Left lung (tissue), 10 donors: ENCODE results near the gene EPHB2. TPM values are rescaled to one million over a fixed set of nuclear protein-coding genes. Genes with fewer than 3 reads are reported as not detected.

Experiments used
- ATAC-seq: fragments of 200-7000 bp; cut with Tn5 transposase; one replicate; pipeline ENCODE4 v1.9.1; 2020; ENCODE audit warnings: moderate library complexity
- DNase-seq, 4 donors: peaks; one replicate each; pipeline ENCODE4 v3.0.0-alpha.2; 2013 to 2020
- H3K27ac ChIP-seq, 2 donors: fragments of 200-600 bp; sonication (generic) in 1 of 2; one replicate each; pipeline versions ENCODE4 v1.5.0 to v1.8.0; 2020 to 2021
- H3K27me3 ChIP-seq, 2 donors: fragments of 200-600 bp; sonication (generic) in 1 of 2; one replicate each; pipeline versions ENCODE4 v1.5.0 to v1.8.0; 2020 to 2021
- H3K36me3 ChIP-seq, 2 donors: fragments of 200-600 bp; sonication (generic) in 1 of 2; one replicate each; pipeline versions ENCODE4 v1.5.0 to v1.8.0; 2020 to 2021
- H3K4me1 ChIP-seq, 2 donors: fragments of 200-600 bp; one replicate each; pipeline ENCODE4 v1.8.0; 2021
- H3K4me3 ChIP-seq, 2 donors: fragments of 200-600 bp; sonication (generic) in 1 of 2; one replicate each; pipeline versions ENCODE4 v1.5.0 to v1.8.0; 2020 to 2021; ENCODE audit warnings: mild to moderate bottlenecking in 1 of 2
- H3K9me3 ChIP-seq, 2 donors: fragments of 200-600 bp; sonication (generic) in 1 of 2; one replicate each; pipeline versions ENCODE4 v1.5.0 to v1.8.0; 2020 to 2021
- intact Hi-C, 2 donors: fragments of 100-400 bp; cut with DNase I; formaldehyde crosslinking; loops; one replicate each; pipeline versions ENCODE4 v1.11.2 to v1.14.2; 2022
- polyA plus RNA-seq, 6 donors: library from polyadenylated mRNA; unstranded; fragments of 120-200 nt; gene quantifications; one replicate each; pipeline ENCODE4 v1.2.1, GENCODE V29; 2013; ENCODE audit not compliant: insufficient read length in 6 of 6
- total RNA-seq, 2 donors: library from RNA; stranded (reverse); fragmentation: NEBNext Ultra II Directional; extraction: Animal tissue kit (Norgen Biotek cat#: 25700); gene quantifications; one replicate each; pipeline ENCODE4 v1.2.1, GENCODE V29; 2021
- TF ChIP-seq, protein P1 (sequence below), 2 donors: fragments of 200-600 bp; sonication (generic) in 1 of 2; IDR thresholded peaks; one replicate each; pipeline versions ENCODE4 v1.5.0 to v1.8.0; 2021; ENCODE audit warnings: antibody characterized with exemption in 2 of 2
- donor health status: DM: no; HTN: yes; CAD: no.
- donor health status: DM: no; HTN: no; CAD: no.

The EPHB2 gene
- total and polyA plus RNA-seq, 8 donors = 11.3 to 21.0 (median 17.2) TPM

DNA sequence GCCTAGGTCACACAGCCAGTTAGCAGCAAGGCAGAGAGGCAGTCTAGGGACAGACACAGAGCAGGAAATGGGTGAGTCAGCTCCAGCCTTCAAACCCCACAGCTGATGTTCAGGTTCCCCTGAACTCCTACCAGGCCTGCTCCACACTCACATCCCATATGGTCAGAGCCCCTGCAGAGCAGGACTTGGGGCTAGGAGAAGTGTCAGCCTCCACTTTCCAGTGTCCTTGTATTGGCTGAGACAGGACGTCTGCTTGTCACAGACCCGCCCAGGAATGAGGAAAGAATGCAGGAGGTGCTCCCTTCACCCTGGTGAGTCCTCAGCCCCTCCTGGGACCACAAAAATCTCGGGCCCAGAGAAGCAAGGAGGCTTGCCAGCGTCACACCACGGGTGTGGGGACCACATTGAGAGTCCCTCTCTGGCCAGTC lies 169.5 kb downstream of the EPHB2 start:
- TF ChIP-seq, protein P1, sequence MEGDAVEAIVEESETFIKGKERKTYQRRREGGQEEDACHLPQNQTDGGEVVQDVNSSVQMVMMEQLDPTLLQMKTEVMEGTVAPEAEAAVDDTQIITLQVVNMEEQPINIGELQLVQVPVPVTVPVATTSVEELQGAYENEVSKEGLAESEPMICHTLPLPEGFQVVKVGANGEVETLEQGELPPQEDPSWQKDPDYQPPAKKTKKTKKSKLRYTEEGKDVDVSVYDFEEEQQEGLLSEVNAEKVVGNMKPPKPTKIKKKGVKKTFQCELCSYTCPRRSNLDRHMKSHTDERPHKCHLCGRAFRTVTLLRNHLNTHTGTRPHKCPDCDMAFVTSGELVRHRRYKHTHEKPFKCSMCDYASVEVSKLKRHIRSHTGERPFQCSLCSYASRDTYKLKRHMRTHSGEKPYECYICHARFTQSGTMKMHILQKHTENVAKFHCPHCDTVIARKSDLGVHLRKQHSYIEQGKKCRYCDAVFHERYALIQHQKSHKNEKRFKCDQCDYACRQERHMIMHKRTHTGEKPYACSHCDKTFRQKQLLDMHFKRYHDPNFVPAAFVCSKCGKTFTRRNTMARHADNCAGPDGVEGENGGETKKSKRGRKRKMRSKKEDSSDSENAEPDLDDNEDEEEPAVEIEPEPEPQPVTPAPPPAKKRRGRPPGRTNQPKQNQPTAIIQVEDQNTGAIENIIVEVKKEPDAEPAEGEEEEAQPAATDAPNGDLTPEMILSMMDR (IDR thresholded peaks at IDR 0.05) = no peak
- Histone ChIP-seq H3K27ac (no peak overlapping the region), H3K36me3 (no peaks in the 10 kb centered on the region), H3K4me1 (no peaks in the 10 kb centered on the region), H3K27me3 (peaks cover 0 to 12% of the 10 kb centered on the region in 2 donors), H3K9me3 (no peaks in the 10 kb centered on the region), H3K4me3 (no peak overlapping the region)
- ATAC-seq (no peak), DNase-seq (no peak)
- intact Hi-C loops = no loop called here

DNA sequence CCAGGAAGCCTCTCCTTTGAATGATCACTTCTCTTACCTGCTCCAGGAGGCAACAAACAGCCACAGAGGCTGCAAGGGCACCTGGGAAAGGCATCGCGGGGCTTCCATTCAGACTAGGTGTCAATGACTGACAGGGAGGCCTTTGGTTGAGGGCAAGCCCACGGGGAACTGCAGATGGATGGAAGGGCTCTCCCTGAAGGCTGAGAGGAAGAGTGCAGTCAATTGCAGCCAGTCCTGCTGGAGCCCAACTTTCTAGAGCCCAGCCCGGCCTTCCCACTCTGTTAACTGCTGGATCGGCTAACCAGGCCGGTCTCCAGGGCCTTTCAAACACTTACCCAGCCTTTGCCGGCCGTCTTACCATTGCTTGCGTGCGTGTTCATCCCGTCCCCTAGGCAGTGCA lies 172.8 kb downstream of the EPHB2 start:
- Histone ChIP-seq H3K36me3 (no peaks in the 10 kb centered on the region), H3K27ac (no peak overlapping the region), H3K9me3 (no peaks in the 10 kb centered on the region), H3K4me1 (no peaks in the 10 kb centered on the region), H3K27me3 (peaks cover 0 to 6% of the 10 kb centered on the region in 2 donors), H3K4me3 (no peak overlapping the region)
- intact Hi-C loops = no loop called here
- no peak for ATAC-seq
- no peak for DNase-seq
- TF ChIP-seq, protein P1 (IDR thresholded peaks at IDR 0.05) = no peak

DNA sequence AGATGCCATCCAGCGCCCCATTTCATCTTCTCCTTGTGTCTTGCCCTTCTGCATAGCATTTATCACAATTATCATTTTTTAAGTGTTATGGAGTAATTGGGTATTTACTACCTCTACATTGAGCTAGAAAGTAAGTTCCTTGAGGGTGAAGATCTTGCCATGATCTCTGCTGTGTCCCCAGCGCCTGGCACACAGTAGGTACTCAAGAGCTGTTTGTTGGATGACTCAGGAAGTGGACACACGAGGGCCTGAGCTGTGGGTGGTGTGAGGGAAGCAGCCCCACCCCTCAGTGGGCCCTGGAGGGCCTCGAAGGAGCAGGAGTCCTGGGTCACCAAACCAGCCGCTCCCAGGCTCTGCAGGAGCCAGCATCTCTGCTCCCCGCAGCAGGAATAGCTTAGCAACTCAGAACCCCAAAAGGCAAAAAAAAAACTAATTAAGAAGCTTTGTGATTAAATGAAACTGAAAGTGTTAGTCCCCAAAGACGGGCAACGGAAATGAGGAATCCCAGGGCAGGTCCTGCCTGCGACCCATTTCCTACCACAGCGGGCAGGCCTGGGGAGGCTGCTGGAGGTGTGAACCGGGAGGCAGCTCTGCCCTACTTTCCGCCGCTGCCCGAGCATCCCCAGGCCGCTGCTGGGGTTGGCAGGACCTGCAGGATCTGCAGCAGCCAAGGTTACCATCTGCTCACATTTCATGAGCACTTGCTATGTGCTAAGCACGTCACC lies 174.3 kb downstream of the EPHB2 start:
- TF ChIP-seq, protein P1 (IDR thresholded peaks at IDR 0.05) = no peak
- no peak for ATAC-seq
- H3K27ac ChIP-seq = no peak overlapping the region
- no peaks in the 10 kb centered on the region for H3K4me1 ChIP-seq
- no peaks in the 10 kb centered on the region for H3K36me3 ChIP-seq
- no peak overlapping the region for H3K4me3 ChIP-seq
- H3K9me3 ChIP-seq = no peaks in the 10 kb centered on the region
- intact Hi-C loops = no loop called here
- DNase-seq = no peak
- peaks cover 0 to 6% of the 10 kb centered on the region in 2 donors for H3K27me3 ChIP-seq

DNA sequence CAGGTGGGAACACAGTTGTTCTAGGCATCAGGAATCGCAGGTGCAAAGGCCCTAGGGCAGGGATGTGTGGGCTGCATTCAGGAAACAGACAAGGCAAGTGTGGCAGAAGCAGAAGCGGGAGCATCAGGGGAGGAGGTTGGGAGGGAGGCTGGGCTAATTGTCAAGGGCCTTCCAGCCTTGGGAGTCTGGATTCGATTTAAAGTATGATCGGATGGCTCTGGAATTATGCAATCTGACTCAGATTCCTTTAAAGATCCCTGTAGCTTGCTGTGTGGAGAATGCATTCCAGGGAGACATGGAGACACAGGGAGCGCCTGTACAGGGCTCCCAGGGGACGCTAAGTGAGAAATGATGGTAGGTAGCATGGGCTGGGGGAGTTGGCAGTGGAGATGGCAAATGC lies 175.6 kb downstream of the EPHB2 start:
- no peaks in the 10 kb centered on the region for H3K36me3 ChIP-seq
- H3K4me1 ChIP-seq = no peaks in the 10 kb centered on the region
- no peak overlapping the region for H3K4me3 ChIP-seq
- no peak for ATAC-seq
- no peaks in the 10 kb centered on the region for H3K9me3 ChIP-seq
- H3K27ac ChIP-seq = no peak overlapping the region
- DNase-seq = no peak
- intact Hi-C loops = no loop called here
- TF ChIP-seq, protein P1 (IDR thresholded peaks at IDR 0.05) = no peak
- H3K27me3 ChIP-seq = peaks cover 0 to 8% of the 10 kb centered on the region in 2 donors

DNA sequence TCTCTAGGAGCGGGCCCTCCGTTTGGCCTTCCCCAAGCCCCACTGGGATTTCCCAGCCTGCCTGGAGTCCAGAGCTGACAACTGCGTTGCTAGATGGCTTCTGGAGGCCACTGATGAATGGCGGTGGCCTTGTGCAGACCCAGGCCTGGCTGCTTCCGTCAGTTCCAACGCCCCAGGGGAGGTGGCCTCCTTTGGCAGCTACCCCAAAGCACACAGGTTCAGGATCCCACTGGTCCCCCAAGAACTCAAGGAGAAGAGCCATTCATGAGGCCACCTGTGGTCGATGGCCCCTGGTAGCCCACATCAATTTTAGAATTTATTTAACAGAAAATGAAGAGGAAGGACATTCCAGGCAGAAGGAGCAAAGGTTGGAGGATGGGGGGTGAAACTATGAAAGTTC lies 176.9 kb downstream of the EPHB2 start:
- H3K36me3 ChIP-seq = no peaks in the 10 kb centered on the region
- H3K9me3 ChIP-seq = no peaks in the 10 kb centered on the region
- H3K4me3 ChIP-seq = no peak overlapping the region
- no peak overlapping the region for H3K27ac ChIP-seq
- no peak for DNase-seq
- peaks cover 0 to 8% of the 10 kb centered on the region in 2 donors for H3K27me3 ChIP-seq
- intact Hi-C loops = no loop called here
- no peaks in the 10 kb centered on the region for H3K4me1 ChIP-seq
- TF ChIP-seq, protein P1 (IDR thresholded peaks at IDR 0.05) = no peak
- ATAC-seq = no peak
